ENCODE data around the gene ZNF296.

- TF ChIP-seq CTCF (IDR thresholded peaks at IDR 0.05) (no peak), EZH2 (IDR thresholded peaks at IDR 0.05) (no peak), EZH2phosphoT487 (IDR thresholded peaks at IDR 0.05) (no peak)
Observed at GRCh38 chr19:45070861-45071544, 5.3 kb downstream of the ZNF296 start.

All from neural progenitor cell (in vitro differentiated cells).